Liver (tissue), 9 donors: ENCODE measurements around the gene TMEM19. TPM values are rescaled to one million over a fixed set of nuclear protein-coding genes. Genes with fewer than 3 reads are reported as not detected.
A peak's percentile ranks its signal among the peaks of the same experiment; 100 is the strongest.

ENCODE experiments used
- DNase-seq: peaks from one replicate; pipeline ENCODE4 v3.0.0-alpha.2; 2017; ENCODE audit warnings: low spot score
- H3K27ac ChIP-seq, 2 donors: one replicate each; pipeline ENCODE4 v1.7.0; 2013; ENCODE audit warnings: inconsistent platforms in 2 of 2, low read length in 2 of 2, control low read depth in 1 of 2, low read depth in 1 of 2, mild to moderate bottlenecking in 1 of 2
- H3K27me3 ChIP-seq, 4 donors: one replicate each; pipeline versions ENCODE4 v1.6.1 to v1.7.0; 2013; ENCODE audit warnings: low read length in 3 of 4, inconsistent platforms in 1 of 4, mild to moderate bottlenecking in 1 of 4, moderate library complexity in 1 of 4; ENCODE audit not compliant: control insufficient read depth in 4 of 4, insufficient read depth in 4 of 4
- H3K36me3 ChIP-seq, 4 donors: one replicate each; pipeline versions ENCODE4 v1.6.1 to v1.7.0; 2013; ENCODE audit warnings: low read length in 3 of 4, mild to moderate bottlenecking in 3 of 4, low read depth in 1 of 4, moderate library complexity in 1 of 4; ENCODE audit not compliant: control insufficient read depth in 4 of 4, insufficient read depth in 3 of 4
- H3K4me1 ChIP-seq, 4 donors: one replicate each; pipeline versions ENCODE4 v1.6.1 to v1.7.0; 2013; ENCODE audit warnings: low read length in 3 of 4, mild to moderate bottlenecking in 3 of 4, moderate library complexity in 1 of 4; ENCODE audit not compliant: control insufficient read depth in 4 of 4, insufficient read depth in 4 of 4
- H3K4me3 ChIP-seq, 3 donors: one replicate each; pipeline versions ENCODE4 v1.6.1 to v1.7.0; 2013; ENCODE audit warnings: low read length in 3 of 3, control low read depth in 1 of 3, low read depth in 1 of 3, mild to moderate bottlenecking in 1 of 3
- H3K9ac ChIP-seq, 2 donors: one replicate each; pipeline ENCODE4 v1.7.0; 2013; ENCODE audit warnings: low read length in 2 of 2, mild to moderate bottlenecking in 2 of 2, moderate library complexity in 2 of 2, control low read depth in 1 of 2, low read depth in 1 of 2
- H3K9me3 ChIP-seq, 4 donors: one replicate each; pipeline versions ENCODE4 v1.6.1 to v1.7.0; 2013; ENCODE audit warnings: low read length in 3 of 4; ENCODE audit not compliant: control insufficient read depth in 4 of 4
- EGR1 ChIP-seq, 2 donors: IDR thresholded peaks; 2 replicates each; pipeline ENCODE4 v1.6.1; 2016 to 2018; ENCODE audit warnings: antibody characterized with exemption in 2 of 2, low read depth in 2 of 2
- FOXA1 ChIP-seq: IDR thresholded peaks from 2 replicates; pipeline ENCODE4 v1.6.1; 2016; ENCODE audit warnings: antibody characterized with exemption
- FOXA2 ChIP-seq: IDR thresholded peaks from 2 replicates; pipeline ENCODE4 v1.6.1; 2016; ENCODE audit warnings: antibody characterized with exemption
- GABPA ChIP-seq, 2 donors: IDR thresholded peaks in 1 of 2; conservative IDR thresholded peaks in 1 of 2; 2 replicates each; pipeline ENCODE4 v1.6.1; 2016; ENCODE audit warnings: antibody characterized with exemption in 2 of 2, mild to moderate bottlenecking in 1 of 2, moderate library complexity in 1 of 2
- HNF4A ChIP-seq, 2 donors: conservative IDR thresholded peaks; 2 replicates each; pipeline ENCODE4 v1.6.1; 2016; ENCODE audit warnings: antibody characterized with exemption in 2 of 2, mild to moderate bottlenecking in 2 of 2
- HNF4G ChIP-seq: IDR thresholded peaks from 2 replicates; pipeline ENCODE4 v1.6.1; 2016; ENCODE audit warnings: antibody characterized with exemption
- JUND ChIP-seq, 2 donors: IDR thresholded peaks; 2 replicates each; pipeline ENCODE4 v1.6.1; 2016; ENCODE audit warnings: antibody characterized with exemption in 2 of 2
- MAX ChIP-seq: IDR thresholded peaks from 2 replicates; pipeline ENCODE4 v1.6.1; 2016; ENCODE audit warnings: antibody characterized with exemption
- NR2F2 ChIP-seq: IDR thresholded peaks from 2 replicates; pipeline ENCODE4 v1.6.1; 2016; ENCODE audit warnings: antibody characterized with exemption
- RAD21 ChIP-seq, 2 donors: IDR thresholded peaks; 2 replicates each; pipeline ENCODE4 v1.6.1; 2016; ENCODE audit warnings: antibody characterized with exemption in 2 of 2, mild to moderate bottlenecking in 2 of 2
- REST ChIP-seq: IDR thresholded peaks from 2 replicates; pipeline ENCODE4 v1.6.1; 2016; ENCODE audit warnings: antibody characterized with exemption, mild to moderate bottlenecking
- RXRA ChIP-seq, 2 donors: IDR thresholded peaks; 2 replicates each; pipeline ENCODE4 v1.6.1; 2017 to 2018; ENCODE audit warnings: antibody characterized with exemption in 2 of 2, mild to moderate bottlenecking in 1 of 2
- SP1 ChIP-seq: IDR thresholded peaks from 2 replicates; pipeline ENCODE4 v1.6.1; 2018; ENCODE audit warnings: antibody characterized with exemption, mild to moderate bottlenecking
- TAF1 ChIP-seq: conservative IDR thresholded peaks from 2 replicates; pipeline ENCODE4 v1.6.1; 2016; ENCODE audit warnings: antibody characterized with exemption, mild to moderate bottlenecking
- YY1 ChIP-seq: IDR thresholded peaks from 2 replicates; pipeline ENCODE4 v1.6.1; 2016; ENCODE audit warnings: antibody characterized with exemption, mild to moderate bottlenecking
- ZBTB33 ChIP-seq: IDR thresholded peaks from 2 replicates; pipeline ENCODE4 v1.6.1; 2016; ENCODE audit warnings: antibody characterized with exemption
- WGBS: extraction: QIAGEN DNeasy Blood & Tissue Kit; methylation state at CpG from one replicate; pipeline ENCODE4 v1.1.7; 2013; 5-methylcytosine and 5-hydroxymethylcytosine counted together
- polyA plus RNA-seq, 2 donors: library from polyadenylated mRNA; stranded (reverse) in 1 of 2; unstranded in 1 of 2; fragments of 200-250 nt in 1 of 2; fragments of >200 nt in 1 of 2; fragmentation: Nextera tagmentation in 1 of 2; extraction: Ambion mirVana in 1 of 2; gene quantifications; one replicate each; pipeline versions ENCODE4 v1.2.1 to v1.2.3, GENCODE V29; 2013 to 2015
- total RNA-seq, 2 donors: library from RNA; depleted of rRNA; stranded (reverse); fragments of >200 nt; gene quantifications; one replicate each; pipeline ENCODE4 v1.2.3, GENCODE V29; 2014
- TF ChIP-seq, protein P1 (sequence below): IDR thresholded peaks from 2 replicates; pipeline ENCODE4 v1.6.1; 2016; ENCODE audit warnings: antibody characterized with exemption
- TF ChIP-seq, protein P2 (sequence below): fragments of 150-350 bp; IDR thresholded peaks from 2 replicates; pipeline ENCODE4 v1.5.1; 2017; ENCODE audit warnings: improper control_type of control experiment, low read depth, low read length; ENCODE audit not compliant: missing input control
- donor health status: healthy.
- donor health status: healthy.
- donor health status: healthy.
- donor health status: healthy.
- donor health status: healthy.

The TMEM19 gene
- total and polyA plus RNA-seq, 4 donors: 9.5 to 30.0 (median 11.4) TPM

DNA sequence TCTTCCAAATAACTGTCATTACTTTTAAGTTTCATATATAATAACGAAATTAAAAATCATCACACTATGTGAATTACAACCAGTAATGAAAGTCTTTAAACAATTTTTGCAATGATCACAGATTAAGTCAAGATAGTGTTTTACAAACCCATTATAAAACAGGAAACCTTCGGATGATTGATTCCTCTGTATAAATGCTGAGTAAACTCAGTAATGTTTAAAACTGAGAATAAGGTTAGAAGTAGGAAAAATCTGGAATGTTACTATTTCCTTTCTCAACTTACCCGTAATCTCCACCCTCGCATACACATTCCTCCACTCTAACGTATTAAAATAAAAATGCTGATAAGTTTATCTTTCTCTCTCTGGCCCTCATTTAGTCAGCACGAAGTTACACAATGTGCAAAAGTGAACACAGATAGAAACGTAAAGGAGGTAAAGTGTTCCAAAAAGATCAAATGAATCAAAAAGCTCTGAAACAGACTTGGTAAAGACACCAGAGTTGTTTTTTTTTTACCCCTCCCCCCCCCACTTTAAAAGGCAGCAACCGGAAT is 23.8 kb upstream of the TMEM19 start:
- TF ChIP-seq, protein P1, sequence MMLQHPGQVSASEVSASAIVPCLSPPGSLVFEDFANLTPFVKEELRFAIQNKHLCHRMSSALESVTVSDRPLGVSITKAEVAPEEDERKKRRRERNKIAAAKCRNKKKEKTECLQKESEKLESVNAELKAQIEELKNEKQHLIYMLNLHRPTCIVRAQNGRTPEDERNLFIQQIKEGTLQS: no peak
- no peak for TF ChIP-seq RAD21 (IDR thresholded peaks at IDR 0.05)
- TF ChIP-seq HNF4A (conservative IDR thresholded peaks at IDR 0.05): no peak
- TF ChIP-seq ZBTB33: no peak
- TF ChIP-seq GABPA (IDR thresholded peaks at IDR 0.05 in 1 of 2, conservative IDR thresholded peaks at IDR 0.05 in 1 of 2): no peak
- no peak for TF ChIP-seq FOXA1
- no peak for TF ChIP-seq YY1
- no peak for TF ChIP-seq RXRA (IDR thresholded peaks at IDR 0.05)
- TF ChIP-seq NR2F2: no peak
- TF ChIP-seq, protein P2, sequence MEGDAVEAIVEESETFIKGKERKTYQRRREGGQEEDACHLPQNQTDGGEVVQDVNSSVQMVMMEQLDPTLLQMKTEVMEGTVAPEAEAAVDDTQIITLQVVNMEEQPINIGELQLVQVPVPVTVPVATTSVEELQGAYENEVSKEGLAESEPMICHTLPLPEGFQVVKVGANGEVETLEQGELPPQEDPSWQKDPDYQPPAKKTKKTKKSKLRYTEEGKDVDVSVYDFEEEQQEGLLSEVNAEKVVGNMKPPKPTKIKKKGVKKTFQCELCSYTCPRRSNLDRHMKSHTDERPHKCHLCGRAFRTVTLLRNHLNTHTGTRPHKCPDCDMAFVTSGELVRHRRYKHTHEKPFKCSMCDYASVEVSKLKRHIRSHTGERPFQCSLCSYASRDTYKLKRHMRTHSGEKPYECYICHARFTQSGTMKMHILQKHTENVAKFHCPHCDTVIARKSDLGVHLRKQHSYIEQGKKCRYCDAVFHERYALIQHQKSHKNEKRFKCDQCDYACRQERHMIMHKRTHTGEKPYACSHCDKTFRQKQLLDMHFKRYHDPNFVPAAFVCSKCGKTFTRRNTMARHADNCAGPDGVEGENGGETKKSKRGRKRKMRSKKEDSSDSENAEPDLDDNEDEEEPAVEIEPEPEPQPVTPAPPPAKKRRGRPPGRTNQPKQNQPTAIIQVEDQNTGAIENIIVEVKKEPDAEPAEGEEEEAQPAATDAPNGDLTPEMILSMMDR: no peak
- TF ChIP-seq TAF1: no peak
- TF ChIP-seq MAX: no peak
- no peak for TF ChIP-seq JUND (IDR thresholded peaks at IDR 0.05)
- TF ChIP-seq SP1: no peak
- no peak for TF ChIP-seq EGR1 (IDR thresholded peaks at IDR 0.05; ENCODE audit: low read depth in 2 of 2)
- TF ChIP-seq FOXA2: no peak
- TF ChIP-seq REST: no peak
- no peak for TF ChIP-seq HNF4G
- 9% methylated on average over 8 of the region's 8 CpGs for WGBS
- H3K4me1 ChIP-seq: peaks cover 6 to 23% (median 13%) of the 10 kb centered on the region in 4 donors

More for the DNA sequence above, 23.8 kb upstream of the TMEM19 start:
- peaks cover 1 to 20% (median 9%) of the 10 kb centered on the region in 4 donors for H3K36me3 ChIP-seq
- peak overlapping the region; percentile 79 to 93 (median 87) for H3K4me3 ChIP-seq
- no peaks in the 10 kb centered on the region for H3K9me3 ChIP-seq
- no peak for DNase-seq
- H3K9ac ChIP-seq: peak overlapping the region; percentile 82 to 84
- H3K27ac ChIP-seq: peak overlapping the region; percentile 97 to 99
- H3K27me3 ChIP-seq: no peaks in the 10 kb centered on the region
